HEK293 (cell line): Measurements from ENCODE around the gene NAA25.
"Not testable (repeated sequence)": the region's sequence is repeated elsewhere in the genome, so short reads cannot be mapped to it uniquely, and the experiment has no call there.

Experiments
- CTCF ChIP-seq: fragments of 450-650 bp; formaldehyde crosslinking; IDR thresholded peaks from 2 replicates; pipeline ENCODE4 v1.5.1; 2016; ENCODE audit warnings: missing biosample characterization, missing genetic modification characterization
- IKZF3 ChIP-seq: fragments of 450-650 bp; IDR thresholded peaks from 2 replicates; pipeline ENCODE4 v1.5.0; 2018; ENCODE audit warnings: missing biosample characterization, mild to moderate bottlenecking, missing genetic modification characterization, moderate library complexity
- ZNF121 ChIP-seq: fragments of 450-650 bp; formaldehyde crosslinking; IDR thresholded peaks from 2 replicates; pipeline ENCODE4 v1.5.1; 2016; ENCODE audit warnings: missing biosample characterization, missing genetic modification characterization
- ZNF354C ChIP-seq: fragments of 450-650 bp; formaldehyde crosslinking; IDR thresholded peaks from 2 replicates; pipeline ENCODE4 v1.5.1; 2016; ENCODE audit warnings: missing biosample characterization, missing genetic modification characterization, low read depth, borderline replicate concordance
- ZNF433 ChIP-seq: fragments of 450-650 bp; formaldehyde crosslinking; IDR thresholded peaks from 2 replicates; pipeline ENCODE4 v1.5.1; 2016; ENCODE audit warnings: missing biosample characterization, missing genetic modification characterization, low read depth
- ZNF449 ChIP-seq: fragments of 450-650 bp; formaldehyde crosslinking; IDR thresholded peaks from 2 replicates; pipeline ENCODE4 v1.5.1; 2017; ENCODE audit warnings: missing biosample characterization, mild to moderate bottlenecking, missing genetic modification characterization, moderate library complexity
- ZNF558 ChIP-seq: fragments of 450-650 bp; formaldehyde crosslinking; IDR thresholded peaks from 2 replicates; pipeline ENCODE4 v1.5.1; 2016; ENCODE audit warnings: missing biosample characterization, missing genetic modification characterization
- ZNF654 ChIP-seq: fragments of 450-650 bp; formaldehyde crosslinking; IDR thresholded peaks from 2 replicates; pipeline ENCODE4 v1.5.1; 2016; ENCODE audit warnings: low read depth, missing biosample characterization, missing genetic modification characterization

- TF ChIP-seq CTCF (tag by site-specific recombination); ZNF558 (tag by site-specific recombination); ZNF121 (tag by site-specific recombination); ZNF354C; ZNF654 (tag by site-specific recombination); ZNF433 (tag by site-specific recombination); IKZF3; ZNF449: not testable (repeated sequence)
These were observed 109.5 kb downstream of the NAA25 start for GRCh38 chr12:111999129-111999528.
